ENCODE results near the gene ADCY3. TPM values are rescaled to one million over a fixed set of nuclear protein-coding genes. Genes with fewer than 3 reads are reported as not detected.

ADCY3 gene
- total and polyA plus RNA-seq, 10 of the 15 experiments (the other 5 are each of a cell fraction or from before 2014, with no cell fraction given), result 2.8 to 102 (median 50.4) TPM

DNA sequence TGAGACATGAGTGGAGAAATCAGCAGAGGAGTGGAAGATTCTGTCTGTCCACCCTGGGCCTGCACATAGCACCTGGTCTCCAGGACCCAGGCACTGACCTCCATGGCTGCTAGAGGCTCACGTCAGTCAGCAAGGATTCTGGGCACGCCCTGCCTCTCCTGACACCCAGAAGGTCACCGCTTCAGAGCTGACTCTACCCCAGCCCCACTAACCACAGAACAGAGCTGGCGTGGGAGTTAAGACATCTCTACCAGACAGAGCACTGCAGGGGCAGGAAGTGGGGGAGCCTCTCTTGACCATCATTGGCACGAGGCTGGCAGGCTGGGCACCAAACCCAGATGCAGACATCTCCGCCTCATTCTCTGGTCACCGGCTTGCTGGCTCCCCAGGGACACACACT lies 3.0 kb downstream of the ADCY3 start (continued):
- TF ChIP-seq HCFC1 (IDR thresholded peaks at IDR 0.05; ENCODE audit: low read length) (no peak), MEF2B (IDR thresholded peaks at IDR 0.05; ENCODE audit: partially characterized antibody, poor library complexity, severe bottlenecking) (peak; percentile 41), MEF2A (IDR thresholded peaks at IDR 0.05; ENCODE audit: insufficient read depth, low read depth, low read length) (no peak), DPF2 (IDR thresholded peaks at IDR 0.05) (0 out of 2 replicates have a peak, but pooled peaks have one; percentile 35), PML (IDR thresholded peaks at IDR 0.05; ENCODE audit: low read length) (no peak), NR2F1 (conservative IDR thresholded peaks at IDR 0.05) (peak; percentile 68), BHLHE40 (IDR thresholded peaks at IDR 0.05; ENCODE audit: borderline replicate concordance in 1 of 2, low read depth in 2 of 2, low read length in 1 of 2) (peak; percentile 27 to 60; a peak in 2 of 4 replicates), CHD4 (IDR thresholded peaks at IDR 0.05) (no peak), SRF (IDR thresholded peaks at IDR 0.05; ENCODE audit: low read depth in 2 of 2, low read length in 2 of 2) (0 out of 4 replicates have a peak, but pooled peaks of 1 of the 2 experiments have one; percentile 38), BRCA1 (IDR thresholded peaks at IDR 0.05; ENCODE audit: low read depth, low read length) (no peak), STAT1 (conservative IDR thresholded peaks at IDR 0.05) (no peak), CBFB (IDR thresholded peaks at IDR 0.05; ENCODE audit: low read depth) (peak; percentile 32; the same call in 1 of the 2 replicates), SMC3 (IDR thresholded peaks at IDR 0.05; ENCODE audit: borderline replicate concordance, low read length) (no peak), CBX3 (IDR thresholded peaks at IDR 0.05; ENCODE audit: borderline replicate concordance, low read depth) (no peak), BACH1 (IDR thresholded peaks at IDR 0.05; ENCODE audit: borderline replicate concordance) (no peak), STAT3 (IDR thresholded peaks at IDR 0.05; ENCODE audit: low read depth, low read length) (no peak), TCF12 (IDR thresholded peaks at IDR 0.05; ENCODE audit: low read depth, low read length) (0 out of 2 replicates have a peak, but pooled peaks have one; percentile 16), RUNX3 (IDR thresholded peaks at IDR 0.05; ENCODE audit: low read length) (peak; percentile 91)
- TF ChIP-seq, protein P1, sequence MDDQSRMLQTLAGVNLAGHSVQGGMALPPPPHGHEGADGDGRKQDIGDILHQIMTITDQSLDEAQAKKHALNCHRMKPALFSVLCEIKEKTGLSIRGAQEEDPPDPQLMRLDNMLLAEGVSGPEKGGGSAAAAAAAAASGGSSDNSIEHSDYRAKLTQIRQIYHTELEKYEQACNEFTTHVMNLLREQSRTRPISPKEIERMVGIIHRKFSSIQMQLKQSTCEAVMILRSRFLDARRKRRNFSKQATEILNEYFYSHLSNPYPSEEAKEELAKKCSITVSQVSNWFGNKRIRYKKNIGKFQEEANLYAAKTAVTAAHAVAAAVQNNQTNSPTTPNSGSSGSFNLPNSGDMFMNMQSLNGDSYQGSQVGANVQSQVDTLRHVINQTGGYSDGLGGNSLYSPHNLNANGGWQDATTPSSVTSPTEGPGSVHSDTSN (IDR thresholded peaks at IDR 0.05; ENCODE audit: insufficient replicate concordance, low read depth, low read length), result peak; percentile 62
- TF ChIP-seq, protein P2, sequence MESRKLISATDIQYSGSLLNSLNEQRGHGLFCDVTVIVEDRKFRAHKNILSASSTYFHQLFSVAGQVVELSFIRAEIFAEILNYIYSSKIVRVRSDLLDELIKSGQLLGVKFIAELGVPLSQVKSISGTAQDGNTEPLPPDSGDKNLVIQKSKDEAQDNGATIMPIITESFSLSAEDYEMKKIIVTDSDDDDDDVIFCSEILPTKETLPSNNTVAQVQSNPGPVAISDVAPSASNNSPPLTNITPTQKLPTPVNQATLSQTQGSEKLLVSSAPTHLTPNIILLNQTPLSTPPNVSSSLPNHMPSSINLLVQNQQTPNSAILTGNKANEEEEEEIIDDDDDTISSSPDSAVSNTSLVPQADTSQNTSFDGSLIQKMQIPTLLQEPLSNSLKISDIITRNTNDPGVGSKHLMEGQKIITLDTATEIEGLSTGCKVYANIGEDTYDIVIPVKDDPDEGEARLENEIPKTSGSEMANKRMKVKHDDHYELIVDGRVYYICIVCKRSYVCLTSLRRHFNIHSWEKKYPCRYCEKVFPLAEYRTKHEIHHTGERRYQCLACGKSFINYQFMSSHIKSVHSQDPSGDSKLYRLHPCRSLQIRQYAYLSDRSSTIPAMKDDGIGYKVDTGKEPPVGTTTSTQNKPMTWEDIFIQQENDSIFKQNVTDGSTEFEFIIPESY (IDR thresholded peaks at IDR 0.05), result no peak
- TF ChIP-seq, protein P3, sequence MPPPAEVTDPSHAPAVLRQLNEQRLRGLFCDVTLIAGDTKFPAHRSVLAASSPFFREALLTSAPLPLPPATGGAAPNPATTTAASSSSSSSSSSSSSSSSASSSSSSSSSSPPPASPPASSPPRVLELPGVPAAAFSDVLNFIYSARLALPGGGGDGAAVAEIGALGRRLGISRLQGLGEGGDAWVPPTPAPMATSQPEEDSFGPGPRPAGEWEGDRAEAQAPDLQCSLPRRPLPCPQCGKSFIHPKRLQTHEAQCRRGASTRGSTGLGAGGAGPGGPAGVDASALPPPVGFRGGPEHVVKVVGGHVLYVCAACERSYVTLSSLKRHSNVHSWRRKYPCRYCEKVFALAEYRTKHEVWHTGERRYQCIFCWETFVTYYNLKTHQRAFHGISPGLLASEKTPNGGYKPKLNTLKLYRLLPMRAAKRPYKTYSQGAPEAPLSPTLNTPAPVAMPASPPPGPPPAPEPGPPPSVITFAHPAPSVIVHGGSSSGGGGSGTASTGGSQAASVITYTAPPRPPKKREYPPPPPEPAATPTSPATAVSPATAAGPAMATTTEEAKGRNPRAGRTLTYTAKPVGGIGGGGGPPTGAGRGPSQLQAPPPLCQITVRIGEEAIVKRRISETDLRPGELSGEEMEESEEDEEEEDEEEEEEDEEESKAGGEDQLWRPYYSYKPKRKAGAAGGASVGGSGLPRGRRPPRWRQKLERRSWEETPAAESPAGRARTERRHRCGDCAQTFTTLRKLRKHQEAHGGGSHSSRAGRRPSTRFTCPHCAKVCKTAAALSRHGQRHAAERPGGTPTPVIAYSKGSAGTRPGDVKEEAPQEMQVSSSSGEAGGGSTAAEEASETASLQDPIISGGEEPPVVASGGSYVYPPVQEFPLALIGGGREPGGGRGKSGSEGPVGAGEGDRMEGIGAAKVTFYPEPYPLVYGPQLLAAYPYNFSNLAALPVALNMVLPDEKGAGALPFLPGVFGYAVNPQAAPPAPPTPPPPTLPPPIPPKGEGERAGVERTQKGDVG (CRISPR knock-in tag; IDR thresholded peaks at IDR 0.05), result no peak
